Endothelial cell of umbilical vein (primary cell): Measurements from ENCODE around the gene PGLYRP1. TPM values are rescaled to one million over a fixed set of nuclear protein-coding genes. Genes with fewer than 3 reads are reported as not detected.

Experiments
- BruUV-seq: library from RNA; stranded (reverse); fragments of 400-500 nt; replicated peaks from 2 replicates; lab custom pipeline; 2021; lab: Mats Ljungman, UMichigan
- CTCF ChIA-PET: fragments of 300-600, 350-600 bp; sonication (Branson Sonifier 250); formaldehyde crosslinking; loops from one replicate; lab custom pipeline; 2021; ENCODE audit warnings: antibody characterized with exemption, inconsistent platforms; lab: Charles Lee
- POLR2A ChIA-PET: fragments of 300-600, 350-600 bp; sonication (Branson Sonifier 250); formaldehyde crosslinking; loops from one replicate; lab custom pipeline; 2021; ENCODE audit warnings: antibody characterized with exemption, inconsistent platforms; lab: Charles Lee
- DNase-seq: peaks from one replicate; pipeline ENCODE4 v3.0.0-alpha.2; 2011; ENCODE audit warnings: low read depth, low spot score
- FAIRE-seq: peaks from 2 replicates; lab custom pipeline; 2011; peaks lifted over from hg19 to GRCh38; lab: Jason Lieb, UNC
- H2AFZ ChIP-seq: 2 replicates; pipeline ENCODE4 v1.6.0; 2012; ENCODE audit warnings: low read depth, low read length, control low read depth, inconsistent platforms
- H3K27ac ChIP-seq: 2 replicates; pipeline ENCODE4 v1.5.1; 2011; ENCODE audit warnings: low read depth, mild to moderate bottlenecking, control low read depth, low read length, moderate library complexity; ENCODE audit not compliant: insufficient read depth
- H3K27me3 ChIP-seq, 2 experiments: 2 replicates each; pipeline versions ENCODE4 v1.6.0 to v1.6.1; 2011; ENCODE audit warnings: low read length in 2 of 2, mixed read lengths in 1 of 2; ENCODE audit not compliant: control insufficient read depth in 2 of 2, insufficient read depth in 2 of 2
- H3K36me3 ChIP-seq, 2 experiments: 2 replicates in 1 of 2; 3 replicates in 1 of 2; pipeline ENCODE4 v1.5.1; 2011; ENCODE audit warnings: low read length in 2 of 2, mild to moderate bottlenecking in 1 of 2, moderate library complexity in 1 of 2; ENCODE audit not compliant: control insufficient read depth in 2 of 2, insufficient read depth in 2 of 2; ENCODE audit errors: extremely low read depth in 1 of 2
- H3K4me1 ChIP-seq: 3 replicates; pipeline ENCODE4 v1.5.1; 2011; ENCODE audit warnings: mild to moderate bottlenecking, low read length; ENCODE audit not compliant: control insufficient read depth, insufficient read depth; ENCODE audit errors: extremely low read depth
- H3K4me2 ChIP-seq: 2 replicates; pipeline ENCODE4 v1.6.1; 2011; ENCODE audit warnings: low read length, control low read depth, mixed read lengths; ENCODE audit not compliant: insufficient read depth
- H3K4me3 ChIP-seq, 3 experiments: fragments of 200-600 bp in 1 of 3; sonication (generic), shearing (Covaris generic) in 1 of 3; replicated peaks in 1 of 3; 2 replicates each; pipeline ENCODE4 v1.5.1; 2011 to 2016; ENCODE audit warnings: control low read depth in 3 of 3, low read length in 3 of 3, mild to moderate bottlenecking in 2 of 3, inconsistent platforms in 1 of 3, low read depth in 1 of 3, moderate library complexity in 1 of 3; ENCODE audit not compliant: insufficient read depth in 1 of 3
- H3K79me2 ChIP-seq: 2 replicates; pipeline ENCODE4 v1.6.0; 2012; ENCODE audit warnings: low read length, inconsistent platforms; ENCODE audit not compliant: control insufficient read depth, insufficient read depth
- H3K9ac ChIP-seq: replicated peaks from 2 replicates; pipeline ENCODE3; 2011; ENCODE audit warnings: low read length, control low read depth; ENCODE audit not compliant: insufficient read depth; ENCODE audit errors: extremely low read depth
- H3K9me1 ChIP-seq: replicated peaks from 3 replicates; pipeline ENCODE4 v1.6.0; 2011; ENCODE audit warnings: mild to moderate bottlenecking, low read length; ENCODE audit not compliant: control insufficient read depth, insufficient read depth; ENCODE audit errors: extremely low read depth
- H3K9me3 ChIP-seq: replicated peaks from 2 replicates; pipeline ENCODE4 v1.5.1; 2012; ENCODE audit warnings: low read length, inconsistent platforms; ENCODE audit not compliant: control insufficient read depth, insufficient read depth
- H4K20me1 ChIP-seq: replicated peaks from 2 replicates; pipeline ENCODE3; 2011; ENCODE audit warnings: mild to moderate bottlenecking, low read length; ENCODE audit not compliant: control insufficient read depth, insufficient read depth; ENCODE audit errors: extremely low read depth
- EZH2 ChIP-seq: IDR thresholded peaks from 2 replicates; pipeline ENCODE4 v1.6.1; 2012; ENCODE audit warnings: borderline replicate concordance, low read depth, mild to moderate bottlenecking, moderate library complexity, low read length, inconsistent platforms; ENCODE audit not compliant: severe bottlenecking
- POLR2AphosphoS5 ChIP-seq: IDR thresholded peaks from 2 replicates; pipeline ENCODE4 v1.6.1; 2012; ENCODE audit warnings: low read depth, mild to moderate bottlenecking, control low read depth, low read length, moderate library complexity; ENCODE audit not compliant: insufficient read depth
- dilution Hi-C: fragments of 300-500 bp; cut with MboI; formaldehyde crosslinking; loops from one replicate; pipeline ENCODE4 v1.15.0; 2019; ENCODE audit warnings: low sequenced_read_pairs; ENCODE audit not compliant: extremely low pct_ligation_motif_present
- intact Hi-C: fragments of 100-400 bp; cut with micrococcal nuclease; formaldehyde crosslinking; loops from one replicate; pipeline ENCODE4 v1.10.0; 2022
- polyA plus RNA-seq, 4 experiments: library from polyadenylated mRNA; depleted of rRNA in 3 of 4; stranded (reverse) in 3 of 4; unstranded in 1 of 4; fragments of >200 nt; gene quantifications; 2 replicates each; pipeline versions ENCODE4 v1.2.1 to v1.2.3, GENCODE V29; 2011 to 2012; ENCODE audit warnings: missing spikeins in 1 of 4
- total RNA-seq: library from RNA; stranded (reverse); gene quantifications from 2 replicates; pipeline ENCODE4 v1.2.3, GENCODE V29; 2021

The PGLYRP1 gene
- total and polyA plus RNA-seq, 2 donors (not counting 3 experiments of a cell fraction or from before 2014, with no cell fraction given): not detected

- dilution Hi-C loops: no loop called here
- Histone ChIP-seq H3K79me2 (no peaks in the 10 kb centered on the region), H3K27me3 (peaks cover 0 to 3% of the 10 kb centered on the region in 2 experiments), H3K9me1 (no peaks in the 10 kb centered on the region), H3K4me2 (no peak overlapping the region), H3K36me3 (no peaks in the 10 kb centered on the region), H3K9me3 (no peaks in the 10 kb centered on the region), H3K4me1 (no peaks in the 10 kb centered on the region), H3K4me3 (no peak overlapping the region), H3K9ac (no peak overlapping the region), H4K20me1 (no peaks in the 10 kb centered on the region), H3K27ac (no peak overlapping the region), H2AFZ (no peak overlapping the region)
- BruUV-seq: no TSS peak
- CTCF ChIA-PET: interaction anchor here (0.8 to 6.3 kb wide), 5 partner anchors 10 to 235 kb away, joined by 3 to 77 read pairs (median 7); no protein-coding TSS in a partner anchor
- DNase-seq (no peak), FAIRE-seq (no peak)
- TF ChIP-seq EZH2: no peak
- POLR2A ChIA-PET: no interaction called here
- intact Hi-C loops: no loop called here
Observed at GRCh38 chr19:46032597-46033025, 9.8 kb upstream of the PGLYRP1 start.

GRCh38 chr19:46031781-46032596, 9.1 kb upstream of the PGLYRP1 start:
- CTCF ChIA-PET: interaction anchor here (0.8 to 6.3 kb wide), 5 partner anchors 33 to 236 kb away, joined by 3 to 77 read pairs (median 3); no protein-coding TSS in a partner anchor

More at GRCh38 chr19:46031781-46032596, 9.1 kb upstream of the PGLYRP1 start:
- Histone ChIP-seq H3K27me3 (peaks cover 0 to 1% of the 10 kb centered on the region in 2 experiments), H3K4me1 (no peaks in the 10 kb centered on the region), H3K9me1 (no peaks in the 10 kb centered on the region), H3K4me3 (no peak overlapping the region), H3K9me3 (no peaks in the 10 kb centered on the region), H3K4me2 (no peak overlapping the region), H4K20me1 (no peaks in the 10 kb centered on the region), H2AFZ (no peak overlapping the region), H3K79me2 (no peaks in the 10 kb centered on the region), H3K9ac (no peak overlapping the region), H3K36me3 (no peaks in the 10 kb centered on the region), H3K27ac (no peak overlapping the region)
- no peak for TF ChIP-seq POLR2AphosphoS5
- POLR2A ChIA-PET: no interaction called here
- no peak for FAIRE-seq
- no TSS peak for BruUV-seq
- no peak for DNase-seq
- intact Hi-C loops (no loop called here), dilution Hi-C loops (no loop called here)
